SK-MEL-5 (cell line): Measurements from ENCODE around the gene CEP295NL. TPM values are rescaled to one million over a fixed set of nuclear protein-coding genes. Genes with fewer than 3 reads are reported as not detected.
"Not testable (repeated sequence)": the region's sequence is repeated elsewhere in the genome, so short reads cannot be mapped to it uniquely, and the experiment has no call there.

Experiments used
- DNase-seq: peaks from one replicate; pipeline ENCODE4 v3.0.0-alpha.2; 2016; ENCODE audit warnings: low read depth, low spot score
- in situ Hi-C: cut with HindIII; loops from 2 replicates; pipeline ENCODE4 v1.10.0; 2016; ENCODE audit warnings: low sequenced_read_pairs, high pct_unique_total_duplicates, low pct_unique_long_range_greater_than_20kb
- total RNA-seq: library from RNA; depleted of rRNA; stranded (reverse); fragments of >200 nt; shearing (Covaris generic); gene quantifications from 2 replicates; pipeline ENCODE4 v1.2.3, GENCODE V29; 2014

CEP295NL gene
- total RNA-seq, 1 experiment from 2014 or later, result 0.74 TPM

- DNase-seq, result no peak
- in situ Hi-C loops, result no loop called here
Observed at GRCh38 chr17:78897664-78898047, 5.3 kb downstream of the CEP295NL start.

- DNase-seq, result no peak
- in situ Hi-C loops, result no loop called here
Observed at GRCh38 chr17:78896834-78897663, 6.0 kb downstream of the CEP295NL start.

- no peak for DNase-seq
- in situ Hi-C loops, result no loop called here
Observed at GRCh38 chr17:78896091-78896833, 6.7 kb downstream of the CEP295NL start.

DNA sequence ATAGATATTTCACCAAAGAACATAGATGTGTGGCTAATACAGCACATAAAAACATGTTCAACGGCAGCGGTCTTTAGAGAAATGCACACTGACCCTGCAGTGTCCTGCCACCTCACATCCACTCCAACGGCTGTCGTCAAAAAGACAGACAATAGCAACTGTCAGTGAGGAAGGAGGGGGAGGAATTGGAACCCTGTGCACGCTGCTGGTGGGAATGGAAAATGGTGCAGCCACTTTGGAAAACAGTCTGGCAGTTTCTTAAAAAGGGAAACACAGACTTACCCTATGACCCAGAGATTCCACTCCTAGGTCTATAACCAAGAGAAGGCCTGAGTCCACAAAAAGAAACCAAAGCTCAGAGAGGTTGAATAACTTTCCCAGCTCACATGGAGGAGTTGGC lies 7.7 kb downstream of the CEP295NL start:
- in situ Hi-C loops, result no loop called here
- no peak for DNase-seq

DNA sequence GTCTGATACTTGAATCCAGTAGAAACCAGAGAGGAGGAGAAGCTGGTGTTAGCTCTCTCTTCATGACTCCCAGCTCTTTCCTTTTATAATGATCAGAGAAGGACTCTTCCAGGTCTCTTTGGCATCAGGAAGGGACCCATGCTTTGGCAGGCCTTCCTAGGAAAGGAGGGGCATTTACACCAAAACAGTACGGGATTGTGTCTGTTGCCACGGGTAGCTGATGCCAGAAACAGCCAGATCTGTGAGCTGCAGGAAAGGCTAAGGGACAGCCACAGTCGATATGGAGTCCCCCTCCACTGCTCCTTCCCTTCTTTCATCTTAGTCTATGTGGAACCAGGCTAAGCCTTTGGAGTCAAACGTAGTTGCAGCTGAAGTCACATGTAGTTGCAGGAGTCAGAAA lies 9.3 kb downstream of the CEP295NL start:
- peak; percentile 50 for DNase-seq
- in situ Hi-C loops, result no loop called here

DNA sequence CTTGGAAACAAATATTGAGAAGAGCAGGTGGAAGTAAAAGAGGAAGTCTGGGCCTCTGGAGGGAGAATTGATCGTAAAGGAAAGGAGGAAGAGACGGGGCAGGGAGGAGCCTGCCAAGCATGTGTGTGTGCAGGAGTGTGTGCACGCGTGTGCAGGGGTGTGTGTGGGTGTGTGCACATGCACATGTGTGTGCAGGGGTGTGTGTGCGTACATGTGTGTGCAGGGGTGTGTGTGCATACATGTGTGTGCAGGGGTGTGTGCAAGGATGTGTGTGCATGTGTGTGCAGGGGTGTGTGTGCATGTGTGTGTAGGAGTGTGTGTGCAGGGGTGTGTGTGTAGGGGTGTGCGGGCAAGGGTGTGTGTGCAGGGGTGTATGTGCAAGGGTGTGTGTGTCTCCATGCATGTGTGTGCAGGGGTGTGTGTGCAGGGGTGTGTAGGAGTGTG lies 10.0 kb downstream of the CEP295NL start:
- DNase-seq, result no peak
- in situ Hi-C loops, result no loop called here

- no peak for DNase-seq
- in situ Hi-C loops, result no loop called here
Observed at GRCh38 chr17:78892520-78892919, 10.5 kb downstream of the CEP295NL start.

- DNase-seq, result no peak
- in situ Hi-C loops, result no loop called here
Observed at GRCh38 chr17:78892062-78892456, 10.9 kb downstream of the CEP295NL start.

GRCh38 chr17:78891406-78892061 lies 11.5 kb downstream of the CEP295NL start:
- DNase-seq, result no peak
- in situ Hi-C loops, result no loop called here

DNA sequence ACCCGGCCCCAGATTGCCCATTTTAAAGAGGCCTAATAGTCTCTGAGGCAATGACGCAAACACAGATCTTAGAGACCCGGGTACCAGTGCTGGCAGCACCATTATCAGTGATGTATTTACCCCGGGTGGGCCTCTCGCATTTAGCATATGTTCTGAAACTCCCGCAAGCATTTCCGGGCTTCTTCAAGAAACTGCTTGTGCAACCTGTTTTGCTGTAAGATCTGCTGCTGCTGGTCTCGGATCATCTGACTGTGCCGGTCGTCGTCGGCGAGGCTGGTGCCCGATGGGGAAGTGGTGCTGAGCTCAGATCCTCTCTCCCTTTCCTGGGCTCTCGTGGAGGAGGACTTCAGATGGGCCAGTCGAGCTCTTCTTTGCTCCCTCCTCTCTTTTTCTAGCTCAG lies 12.5 kb downstream of the CEP295NL start:
- in situ Hi-C loops, result no loop called here
- peak; percentile 72 for DNase-seq

GRCh38 chr17:78890096-78890495 lies 12.9 kb downstream of the CEP295NL start:
- DNase-seq, in situ Hi-C loops: not testable (repeated sequence)

GRCh38 chr17:78889531-78889930 lies 13.5 kb downstream of the CEP295NL start:
- DNase-seq, result no peak
- in situ Hi-C loops, result no loop called here

DNA sequence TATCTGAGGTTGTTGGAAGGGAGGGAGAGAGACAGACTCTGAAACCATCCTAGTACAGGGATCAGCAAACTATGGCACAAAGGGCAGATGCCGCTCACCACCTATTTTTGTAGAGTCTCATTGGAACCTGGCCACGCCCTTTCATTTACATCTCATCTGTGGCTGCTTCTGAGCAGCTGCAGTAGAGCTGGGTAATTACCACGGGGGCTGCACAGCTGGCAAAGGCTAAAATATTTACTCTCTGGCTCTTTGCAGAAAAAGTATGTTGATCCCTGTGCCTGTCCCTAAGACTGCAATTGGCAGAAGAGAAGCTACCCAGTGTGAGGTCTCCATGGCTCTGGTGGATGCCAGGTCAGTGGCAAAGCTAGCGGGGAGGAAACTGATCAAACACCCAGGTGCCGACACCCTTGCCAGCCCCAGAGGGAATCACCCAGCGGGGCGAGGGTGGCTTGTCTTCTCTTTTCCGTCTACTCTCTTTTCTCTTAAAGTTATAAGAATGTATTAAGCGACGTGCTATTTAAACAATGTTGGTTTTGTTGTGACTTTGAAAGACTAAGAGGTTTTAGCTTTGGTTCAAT lies 14.0 kb downstream of the CEP295NL start:
- in situ Hi-C loops, result no loop called here
- no peak for DNase-seq

DNA sequence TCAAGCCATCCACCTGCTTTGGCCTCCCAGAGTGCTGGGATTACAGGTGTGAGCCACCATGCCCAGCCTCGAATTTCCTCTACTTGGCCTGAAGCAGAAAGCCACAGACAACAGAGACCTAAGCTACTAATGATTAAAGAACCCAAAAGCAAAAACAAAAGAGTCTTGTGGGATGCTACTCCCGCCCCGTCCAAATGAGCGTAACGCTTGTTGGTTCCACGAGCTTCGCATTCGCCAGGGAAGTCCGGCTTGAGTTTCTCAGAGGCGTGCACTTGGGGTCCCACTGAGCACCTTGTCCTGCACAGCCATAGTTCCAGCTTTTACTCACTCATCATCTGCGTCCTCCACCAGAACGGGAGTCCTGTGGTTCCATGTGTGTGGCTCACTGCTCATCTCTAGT lies 16.0 kb downstream of the CEP295NL start:
- in situ Hi-C loops, result no loop called here
- no peak for DNase-seq

GRCh38 chr17:78885956-78886355 lies 17.0 kb downstream of the CEP295NL start:
- in situ Hi-C loops, result no loop called here
- no peak for DNase-seq

- in situ Hi-C loops, result no loop called here
- DNase-seq, result no peak
Observed at GRCh38 chr17:78884876-78885667, 17.9 kb downstream of the CEP295NL start.

GRCh38 chr17:78884148-78884825 lies 18.7 kb downstream of the CEP295NL start:
- peak; percentile 72 for DNase-seq
- in situ Hi-C loops, result no loop called here
